Measurements from ENCODE around the gene FREM2. TPM values are rescaled to one million over a fixed set of nuclear protein-coding genes. Genes with fewer than 3 reads are reported as not detected.

The FREM2 gene
- total RNA-seq, 1 experiment from 2014 or later: 0.05 TPM

GRCh38 chr13:38637576-38637975 is 49.3 kb upstream of the FREM2 start:
- Histone ChIP-seq H3K9me3 (ENCODE audit: control insufficient read depth in 1 of 2, insufficient read depth in 1 of 2, low read depth in 1 of 2, low read length in 2 of 2) (0 out of 4 replicates have a peak, but pooled peaks cover 0 to 3% of the 10 kb centered on the region in 2 experiments), H3K79me2 (ENCODE audit: insufficient read depth, low read length) (no peaks in the 10 kb centered on the region), H4K20me1 (ENCODE audit: insufficient read depth) (no peaks in the 10 kb centered on the region), H3K27ac (ENCODE audit: low read depth, low read length) (no peak overlapping the region), H3K4me3 (replicated peaks in 1 of 2; ENCODE audit: low read depth in 1 of 2, low read length in 2 of 2) (no peak overlapping the region), H3K4me2 (ENCODE audit: low read length) (no peak overlapping the region), H2AFZ (ENCODE audit: low read depth, low read length, poor library complexity, severe bottlenecking) (no peak overlapping the region), H3K27me3 (ENCODE audit: insufficient read depth, low read length) (no peaks in the 10 kb centered on the region), H3K9me2 (ENCODE audit: insufficient read depth) (no peaks in the 10 kb centered on the region), H3K4me1 (ENCODE audit: control insufficient read depth in 1 of 2, insufficient read depth in 2 of 2, low read length in 2 of 2) (no peaks in the 10 kb centered on the region), H3K9ac (ENCODE audit: low read length) (no peak overlapping the region), H3K36me3 (ENCODE audit: control insufficient read depth in 1 of 2, insufficient read depth in 2 of 2, low read length in 2 of 2) (no peaks in the 10 kb centered on the region)
- no TSS peak for BruUV-seq (replicated peaks)
- intact Hi-C loops (cut with micrococcal nuclease): no loop called here
- CTCF ChIA-PET: no interaction called here
- RAD21 ChIA-PET (ENCODE audit: low non-redundant PET in 1 of 2, low total read pairs in 2 of 2, uncharacterized antibody in 2 of 2, unreplicated experiment in 2 of 2): no interaction called here
- TF ChIP-seq EGR1 (IDR thresholded peaks at IDR 0.05; ENCODE audit: low read depth) (no peak), REST (IDR thresholded peaks at IDR 0.05; ENCODE audit: low read depth) (no peak), ATF3 (IDR thresholded peaks at IDR 0.05) (no peak), EZH2 (IDR thresholded peaks at IDR 0.05) (no peak)
- ATAC-seq: no peak
- POLR2A ChIA-PET: no interaction called here
- no peak for DNase-seq (ENCODE audit: low read depth, low spot score)

- BruUV-seq (replicated peaks): no TSS peak
- no peak overlapping the region for H2AFZ ChIP-seq (ENCODE audit: low read depth, low read length, poor library complexity, severe bottlenecking)
- ChIA-PET POLR2A (no interaction called here), CTCF (interaction anchor here (0.9 kb wide), 1 partner anchor 12 kb away, joined by 3 read pairs; no protein-coding TSS in a partner anchor), RAD21 (ENCODE audit: low non-redundant PET in 1 of 2, low total read pairs in 2 of 2, uncharacterized antibody in 2 of 2, unreplicated experiment in 2 of 2) (no interaction called here)
- DNase-seq (ENCODE audit: low read depth, low spot score): no peak
- no peaks in the 10 kb centered on the region for H3K79me2 ChIP-seq (ENCODE audit: insufficient read depth, low read length)
- no peaks in the 10 kb centered on the region for H4K20me1 ChIP-seq (ENCODE audit: insufficient read depth)
- H3K9me3 ChIP-seq (ENCODE audit: control insufficient read depth in 1 of 2, insufficient read depth in 1 of 2, low read depth in 1 of 2, low read length in 2 of 2): no peaks in the 10 kb centered on the region
- H3K4me3 ChIP-seq (replicated peaks in 1 of 2; ENCODE audit: low read depth in 1 of 2, low read length in 2 of 2): no peak overlapping the region
- H3K9me2 ChIP-seq (ENCODE audit: insufficient read depth): no peaks in the 10 kb centered on the region
- intact Hi-C loops (cut with micrococcal nuclease): no loop called here
- H3K36me3 ChIP-seq (ENCODE audit: control insufficient read depth in 1 of 2, insufficient read depth in 2 of 2, low read length in 2 of 2): no peaks in the 10 kb centered on the region
- H3K4me2 ChIP-seq (ENCODE audit: low read length): no peak overlapping the region
- no peak for ATAC-seq
- no peaks in the 10 kb centered on the region for H3K27me3 ChIP-seq (ENCODE audit: insufficient read depth, low read length)
- no peak overlapping the region for H3K9ac ChIP-seq (ENCODE audit: low read length)
- H3K27ac ChIP-seq (ENCODE audit: low read depth, low read length): no peak overlapping the region
- TF ChIP-seq CTCF (IDR thresholded peaks at IDR 0.05 in 2 of 3, conservative IDR thresholded peaks at IDR 0.05 in 1 of 3; ENCODE audit: borderline replicate concordance in 1 of 3, insufficient read depth in 1 of 3, low read depth in 2 of 3, low read length in 2 of 3) (no peak; a peak in 1 of 6 replicates), POLR2A (IDR thresholded peaks at IDR 0.05; ENCODE audit: borderline replicate concordance, extremely low read depth, insufficient read depth, insufficient read length) (no peak)
- no peaks in the 10 kb centered on the region for H3K4me1 ChIP-seq (ENCODE audit: control insufficient read depth in 1 of 2, insufficient read depth in 2 of 2, low read length in 2 of 2)
Observed at GRCh38 chr13:38641164-38641948, 45.5 kb upstream of the FREM2 start.

Data from HCT116 (cell line).